H1 (cell line): ENCODE measurements around the gene C17orf100. TPM values are rescaled to one million over a fixed set of nuclear protein-coding genes. Genes with fewer than 3 reads are reported as not detected.

Experiments
- CTCF ChIA-PET: fragments of 300-600 bp; sonication (Branson Sonifier 250); formaldehyde crosslinking; loops from one replicate; lab custom pipeline; 2021; ENCODE audit not compliant: partially characterized antibody; lab: Charles Lee
- POLR2A ChIA-PET: fragments of 300-600 bp; sonication (Branson Sonifier 250); formaldehyde crosslinking; loops from one replicate; lab custom pipeline; 2021; ENCODE audit warnings: inconsistent platforms; ENCODE audit not compliant: partially characterized antibody; lab: Charles Lee
- DNase-seq, 2 experiments: peaks; one replicate each; pipeline versions ENCODE4 v3.0.0 to v3.0.0-alpha.2; 2010 to 2022; ENCODE audit warnings: low spot score in 2 of 2, low read depth in 1 of 2, mixed read lengths in 1 of 2
- FAIRE-seq: peaks from 2 replicates; lab custom pipeline; 2011; peaks lifted over from hg19 to GRCh38; lab: Jason Lieb, UNC
- H2AFZ ChIP-seq: 2 replicates; pipeline ENCODE4 v1.8.1; 2012; ENCODE audit warnings: low read length, inconsistent platforms
- H2AK5ac ChIP-seq: 2 replicates; pipeline ENCODE4 v1.6.1; 2013; ENCODE audit warnings: low read depth, low read length
- H2BK120ac ChIP-seq: replicated peaks from 2 replicates; pipeline ENCODE3; 2013; ENCODE audit warnings: low read depth, low read length, inconsistent platforms
- H2BK12ac ChIP-seq: 2 replicates; pipeline ENCODE4 v1.6.1; 2013; ENCODE audit warnings: low read depth, low read length
- H2BK15ac ChIP-seq: 2 replicates; pipeline ENCODE4 v1.6.1; 2013; ENCODE audit warnings: low read length
- H2BK20ac ChIP-seq: 2 replicates; pipeline ENCODE4 v1.6.1; 2013; ENCODE audit warnings: low read length
- H2BK5ac ChIP-seq: 2 replicates; pipeline ENCODE4 v1.6.1; 2013; ENCODE audit warnings: low read depth, low read length
- H3K14ac ChIP-seq: 2 replicates; pipeline ENCODE4 v1.6.1; 2013; ENCODE audit warnings: inconsistent platforms; ENCODE audit not compliant: insufficient read length
- H3K18ac ChIP-seq: 2 replicates; pipeline ENCODE4 v1.6.1; 2013; ENCODE audit warnings: low read length; ENCODE audit errors: extremely low read depth
- H3K23ac ChIP-seq: 2 replicates; pipeline ENCODE4 v1.6.1; 2013; ENCODE audit warnings: inconsistent platforms; ENCODE audit not compliant: insufficient read length
- H3K23me2 ChIP-seq: 2 replicates; pipeline ENCODE4 v1.6.1; 2013; ENCODE audit warnings: low read depth, low read length
- H3K27ac ChIP-seq: 2 replicates; pipeline ENCODE4 v1.6.1; 2011; ENCODE audit warnings: low read depth, low read length, inconsistent platforms
- H3K27me3 ChIP-seq, 4 experiments: replicated peaks in 1 of 4; 1 replicate in 1 of 4; 2 replicates in 3 of 4; pipeline versions ENCODE4 v1.6.1 to v1.8.1; 2011 to 2013; ENCODE audit warnings: low read length in 3 of 4, mild to moderate bottlenecking in 3 of 4, inconsistent platforms in 2 of 4, mixed read lengths in 2 of 4, moderate library complexity in 1 of 4; ENCODE audit not compliant: control insufficient read depth in 3 of 4, insufficient read depth in 3 of 4; ENCODE audit errors: extremely low read depth in 1 of 4
- H3K36me3 ChIP-seq, 4 experiments: 2 replicates each; pipeline versions ENCODE4 v1.6.1 to v1.8.1; 2011 to 2013; ENCODE audit warnings: mild to moderate bottlenecking in 4 of 4, low read length in 3 of 4, moderate library complexity in 2 of 4, control low read depth in 1 of 4, inconsistent platforms in 1 of 4; ENCODE audit not compliant: insufficient read depth in 4 of 4, control insufficient read depth in 2 of 4
- H3K4ac ChIP-seq: replicated peaks from 2 replicates; pipeline ENCODE3; 2013; ENCODE audit warnings: low read length, low read depth, mixed read lengths, inconsistent platforms; ENCODE audit not compliant: insufficient read length
- H3K4me1 ChIP-seq, 4 experiments: replicated peaks in 1 of 4; 1 replicate in 1 of 4; 2 replicates in 3 of 4; pipeline versions ENCODE4 v1.6.1 to v1.8.1; 2011 to 2013; ENCODE audit warnings: low read length in 3 of 4, inconsistent platforms in 2 of 4, mixed read lengths in 1 of 4; ENCODE audit not compliant: insufficient read depth in 4 of 4, control insufficient read depth in 3 of 4
- H3K4me2 ChIP-seq, 2 experiments: 2 replicates each; pipeline versions ENCODE4 v1.6.1 to v1.8.1; 2011 to 2013; ENCODE audit warnings: low read depth in 2 of 2, low read length in 2 of 2, control low read depth in 1 of 2, inconsistent platforms in 1 of 2, mild to moderate bottlenecking in 1 of 2; ENCODE audit not compliant: insufficient read depth in 1 of 2
- H3K4me3 ChIP-seq, 4 experiments: fragments of 200-600, 300-600 bp in 1 of 4; sonication (generic), shearing (Covaris generic), sonication (Bioruptor Twin) in 1 of 4; 2 replicates each; pipeline versions ENCODE4 v1.5.1 to v1.8.1; 2011 to 2016; ENCODE audit warnings: low read length in 4 of 4, low read depth in 3 of 4, control low read depth in 2 of 4, inconsistent platforms in 2 of 4, mild to moderate bottlenecking in 2 of 4, mixed read lengths in 1 of 4, moderate library complexity in 1 of 4; ENCODE audit not compliant: insufficient read depth in 2 of 4; ENCODE audit errors: extremely low read depth in 1 of 4
- H3K56ac ChIP-seq: replicated peaks from 2 replicates; pipeline ENCODE3; 2013; ENCODE audit warnings: low read depth, mild to moderate bottlenecking, mixed read lengths, low read length, inconsistent platforms; ENCODE audit not compliant: insufficient read length
- H3K79me1 ChIP-seq: 2 replicates; pipeline ENCODE4 v1.6.1; 2013; ENCODE audit warnings: low read depth, low read length, control low read depth
- H3K79me2 ChIP-seq, 2 experiments: 2 replicates each; pipeline versions ENCODE4 v1.6.1 to v1.8.1; 2012 to 2013; ENCODE audit warnings: low read length in 2 of 2, mild to moderate bottlenecking in 2 of 2, inconsistent platforms in 1 of 2; ENCODE audit not compliant: insufficient read depth in 2 of 2, control insufficient read depth in 1 of 2
- H3K9ac ChIP-seq, 4 experiments: replicated peaks in 1 of 4; 1 replicate in 1 of 4; 2 replicates in 3 of 4; pipeline versions ENCODE4 v1.6.1 to v1.8.1; 2011 to 2013; ENCODE audit warnings: low read depth in 3 of 4, low read length in 3 of 4, control low read depth in 2 of 4, mild to moderate bottlenecking in 2 of 4, moderate library complexity in 2 of 4, inconsistent platforms in 1 of 4; ENCODE audit errors: extremely low read depth in 1 of 4
- H3K9me3 ChIP-seq, 2 experiments: 2 replicates each; pipeline versions ENCODE4 v1.6.1 to v1.8.1; 2012 to 2013; ENCODE audit warnings: mild to moderate bottlenecking in 2 of 2, moderate library complexity in 2 of 2, control low read depth in 1 of 2, inconsistent platforms in 1 of 2, low read depth in 1 of 2, low read length in 1 of 2, mixed read lengths in 1 of 2; ENCODE audit not compliant: insufficient read depth in 2 of 2
- H4K20me1 ChIP-seq, 2 experiments: replicated peaks in 1 of 2; 2 replicates each; pipeline versions ENCODE3 to v1.8.1; 2011 to 2013; ENCODE audit warnings: inconsistent platforms in 2 of 2, low read length in 2 of 2, mild to moderate bottlenecking in 1 of 2; ENCODE audit not compliant: insufficient read depth in 2 of 2, control insufficient read depth in 1 of 2
- H4K5ac ChIP-seq: 2 replicates; pipeline ENCODE4 v1.6.1; 2013; ENCODE audit warnings: low read length, low read depth, mixed read lengths, inconsistent platforms; ENCODE audit not compliant: insufficient read length
- H4K8ac ChIP-seq: 2 replicates; pipeline ENCODE4 v1.8.0; 2013; ENCODE audit warnings: mild to moderate bottlenecking, moderate library complexity, low read length, inconsistent platforms; ENCODE audit not compliant: insufficient read depth; ENCODE audit errors: extremely low read depth
- H4K91ac ChIP-seq: replicated peaks from 2 replicates; pipeline ENCODE3; 2013; ENCODE audit warnings: low read length, mixed read lengths, inconsistent platforms; ENCODE audit not compliant: insufficient read length
- CBX5 ChIP-seq: fragments of 300-800, 300-1000 bp; sonication (generic); IDR thresholded peaks from 2 replicates; pipeline ENCODE4 v1.7.1; 2016; ENCODE audit warnings: antibody characterized with exemption, low read length, low read depth
- HDAC2 ChIP-seq, 2 experiments: fragments of 300-600 bp in 1 of 2; sonication (generic) in 1 of 2; IDR thresholded peaks; 2 replicates each; pipeline ENCODE4 v1.6.1; 2011 to 2012; ENCODE audit warnings: low read depth in 2 of 2, low read length in 2 of 2, mild to moderate bottlenecking in 2 of 2, moderate library complexity in 2 of 2, borderline replicate concordance in 1 of 2, inconsistent platforms in 1 of 2
- NANOG ChIP-seq: IDR thresholded peaks from 2 replicates; pipeline ENCODE4 v1.6.1; 2011; ENCODE audit warnings: low read length, low read depth, mild to moderate bottlenecking, inconsistent platforms; ENCODE audit not compliant: insufficient read depth, poor library complexity, severe bottlenecking
- PHF8 ChIP-seq: fragments of 200-600 bp; sonication (generic); conservative IDR thresholded peaks from 2 replicates; pipeline ENCODE4 v1.7.1; 2012; ENCODE audit warnings: low read depth, mild to moderate bottlenecking, inconsistent platforms, low read length, moderate library complexity
- POU5F1 ChIP-seq: IDR thresholded peaks from 2 replicates; pipeline ENCODE4 v1.6.1; 2011; ENCODE audit warnings: low read depth, mild to moderate bottlenecking, low read length, moderate library complexity
- RNF2 ChIP-seq: fragments of 200-900, 300-1000 bp; sonication (generic); IDR thresholded peaks from 2 replicates; pipeline ENCODE4 v1.7.1; 2016; ENCODE audit warnings: borderline replicate concordance, low read depth, mild to moderate bottlenecking, antibody characterized with exemption, low read length; ENCODE audit not compliant: poor library complexity, severe bottlenecking; ENCODE audit errors: missing control alignments
- SP4 ChIP-seq: IDR thresholded peaks from 2 replicates; pipeline ENCODE4 v1.6.1; 2012; ENCODE audit warnings: low read length, inconsistent platforms
- TCF12 ChIP-seq: IDR thresholded peaks from 2 replicates; pipeline ENCODE4 v1.6.1; 2011; ENCODE audit warnings: low read depth, mild to moderate bottlenecking, low read length
- YY1 ChIP-seq: IDR thresholded peaks from 2 replicates; pipeline ENCODE4 v1.6.1; 2011; ENCODE audit warnings: low read depth, mild to moderate bottlenecking, low read length
- ZNF274 ChIP-seq: IDR thresholded peaks from 2 replicates; pipeline ENCODE4 v1.7.0; 2012; ENCODE audit warnings: low read length, borderline replicate concordance; ENCODE audit errors: extremely low read depth
- WGBS, 2 experiments: shearing (Covaris generic) in 1 of 2; methylation state at CpG; one replicate each; pipeline versions ENCODE4 v1.1.6 to v1.1.7; 2013 to 2015; ENCODE audit warnings: low lambda C conversion rate in 2 of 2, mixed read lengths in 2 of 2, inconsistent platforms in 1 of 2, low coverage in 1 of 2, missing lambda C conversion rate in 1 of 2; ENCODE audit not compliant: insufficient replicate concordance in 2 of 2, insufficient coverage in 1 of 2, insufficient read length in 1 of 2; ENCODE audit errors: extremely low coverage in 1 of 2, missing lambda C conversion rate in 1 of 2; 5-methylcytosine and 5-hydroxymethylcytosine counted together
- polyA plus RNA-seq, 7 experiments: library from polyadenylated mRNA; depleted of rRNA in 3 of 7; stranded (reverse) in 5 of 7; unstranded in 2 of 7; fragments of >200 nt in 5 of 7; fragments of 200-250 nt in 2 of 7; gene quantifications; 1 replicate in 5 of 7; 2 replicates in 1 of 7; 4 replicates in 1 of 7; pipeline versions ENCODE4 v1.2.1 to v1.2.3, GENCODE V29; 2011 to 2013; ENCODE audit warnings: missing spikeins in 2 of 7, mixed read lengths in 2 of 7
- total RNA-seq: library from RNA; stranded (reverse); fragmentation: NEBNext Ultra II Directional; extraction: Animal tissue kit (Norgen Biotek cat#: 25700); gene quantifications from 2 replicates; pipeline ENCODE4 v1.2.1, GENCODE V29; 2021

Gene C17orf100
- total and polyA plus RNA-seq, 2 of the 8 experiments (the other 6 are each of a cell fraction or from before 2014, with no cell fraction given) = 2.1 to 2.8 TPM

GRCh38 chr17:6669479-6670212, 18.1 kb downstream of the C17orf100 start:
- H2BK15ac ChIP-seq = no peak overlapping the region
- no peak overlapping the region for H3K18ac ChIP-seq
- no peak overlapping the region for H3K4me2 ChIP-seq
- 87% methylated on average over 10 of the region's 10 CpGs; no CpG with 5 or more reads in 1 of the 2 experiments for WGBS, 2 experiments
- CTCF ChIA-PET = interaction anchor here (0.5 to 4.8 kb wide), 9 partner anchors 8 to 311 kb away, joined by 3 to 41 read pairs (median 3); partner anchors contain the start of gene SLC13A5
- FAIRE-seq (no peak), DNase-seq (no peak)
- no peak overlapping the region for H2BK12ac ChIP-seq
- H4K20me1 ChIP-seq = peaks cover 0 to 2% of the 10 kb centered on the region in 2 experiments
- H2BK120ac ChIP-seq = no peak overlapping the region
- H3K27me3 ChIP-seq = peaks cover 0 to 6% (median 4%) of the 10 kb centered on the region in 4 experiments; a peak in 2 of 7 replicates
- H3K23me2 ChIP-seq = no peaks in the 10 kb centered on the region
- H2AFZ ChIP-seq = no peak overlapping the region
- H3K4me3 ChIP-seq = no peak overlapping the region
- H3K4ac ChIP-seq = no peak overlapping the region
- no peaks in the 10 kb centered on the region for H3K79me1 ChIP-seq
- no peak overlapping the region for H2AK5ac ChIP-seq
- no peak overlapping the region for H3K14ac ChIP-seq
- no peak overlapping the region for H2BK20ac ChIP-seq
- H4K5ac ChIP-seq = no peak overlapping the region
- peaks cover 0 to 2% (median 1%) of the 10 kb centered on the region in 4 experiments; a peak in 1 of 7 replicates for H3K4me1 ChIP-seq
- H3K9me3 ChIP-seq = no peaks in the 10 kb centered on the region
- H4K91ac ChIP-seq = no peak overlapping the region
- H3K36me3 ChIP-seq = no peaks in the 10 kb centered on the region
- no peak overlapping the region for H3K23ac ChIP-seq
- H3K79me2 ChIP-seq = no peaks in the 10 kb centered on the region
- POLR2A ChIA-PET = interaction anchor here (1.4 kb wide), 1 partner anchor 30 kb away, joined by 4 read pairs; a partner anchor contains a TSS
- H3K56ac ChIP-seq = no peak overlapping the region
- no peak overlapping the region for H3K27ac ChIP-seq
- H3K9ac ChIP-seq = no peak overlapping the region
- no peak overlapping the region for H2BK5ac ChIP-seq
- H4K8ac ChIP-seq = no peak overlapping the region
- TF ChIP-seq CBX5 = no peak
- no peak for TF ChIP-seq ZNF274
- TF ChIP-seq RNF2 = no peak
- no peak for TF ChIP-seq HDAC2 (IDR thresholded peaks at IDR 0.05; ENCODE audit: borderline replicate concordance in 1 of 2, low read depth in 2 of 2, low read length in 2 of 2)
- no peak for TF ChIP-seq NANOG
- no peak for TF ChIP-seq YY1
- TF ChIP-seq POU5F1 = no peak
- no peak for TF ChIP-seq PHF8
- TF ChIP-seq TCF12 = no peak
- no peak for TF ChIP-seq SP4
